ENCODE data around the gene MSRB2.

DNA sequence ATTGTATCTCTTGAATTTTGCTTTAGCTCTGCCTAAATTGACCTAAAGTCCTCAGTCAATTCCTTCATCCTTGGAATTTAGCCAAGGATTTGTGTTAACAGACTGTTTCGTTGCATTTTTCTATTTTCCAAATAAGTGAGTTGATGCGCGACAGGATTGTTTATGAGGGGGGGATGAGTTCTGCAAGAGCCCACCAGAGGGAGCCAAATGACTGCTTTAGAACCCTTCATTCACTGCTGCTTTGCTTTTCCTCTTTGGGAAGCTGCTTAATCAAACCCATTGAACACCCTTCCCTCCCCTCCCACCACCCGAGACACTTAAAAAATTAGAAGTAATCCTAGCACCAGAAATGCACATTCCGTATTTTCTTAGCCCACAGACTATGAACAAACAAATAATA is 63.0 kb downstream of the MSRB2 start:
- TF ChIP-seq, protein P1, sequence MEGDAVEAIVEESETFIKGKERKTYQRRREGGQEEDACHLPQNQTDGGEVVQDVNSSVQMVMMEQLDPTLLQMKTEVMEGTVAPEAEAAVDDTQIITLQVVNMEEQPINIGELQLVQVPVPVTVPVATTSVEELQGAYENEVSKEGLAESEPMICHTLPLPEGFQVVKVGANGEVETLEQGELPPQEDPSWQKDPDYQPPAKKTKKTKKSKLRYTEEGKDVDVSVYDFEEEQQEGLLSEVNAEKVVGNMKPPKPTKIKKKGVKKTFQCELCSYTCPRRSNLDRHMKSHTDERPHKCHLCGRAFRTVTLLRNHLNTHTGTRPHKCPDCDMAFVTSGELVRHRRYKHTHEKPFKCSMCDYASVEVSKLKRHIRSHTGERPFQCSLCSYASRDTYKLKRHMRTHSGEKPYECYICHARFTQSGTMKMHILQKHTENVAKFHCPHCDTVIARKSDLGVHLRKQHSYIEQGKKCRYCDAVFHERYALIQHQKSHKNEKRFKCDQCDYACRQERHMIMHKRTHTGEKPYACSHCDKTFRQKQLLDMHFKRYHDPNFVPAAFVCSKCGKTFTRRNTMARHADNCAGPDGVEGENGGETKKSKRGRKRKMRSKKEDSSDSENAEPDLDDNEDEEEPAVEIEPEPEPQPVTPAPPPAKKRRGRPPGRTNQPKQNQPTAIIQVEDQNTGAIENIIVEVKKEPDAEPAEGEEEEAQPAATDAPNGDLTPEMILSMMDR (conservative IDR thresholded peaks at IDR 0.05; ENCODE audit: low read depth, low read length): peak; percentile 89
- no peak for TF ChIP-seq NFE2L2 (IDR thresholded peaks at IDR 0.05; ENCODE audit: low read depth, low read length)
- no peak for TF ChIP-seq POLR2A (IDR thresholded peaks at IDR 0.05; ENCODE audit: low read depth, low read length)
- no peak for TF ChIP-seq CHD1 (IDR thresholded peaks at IDR 0.05; ENCODE audit: low read depth, low read length)
- TF ChIP-seq MAFK (IDR thresholded peaks at IDR 0.05; ENCODE audit: low read depth, low read length): no peak
- no peak for TF ChIP-seq FOS (IDR thresholded peaks at IDR 0.05; ENCODE audit: low read depth, low read length)
- TF ChIP-seq, protein P2, sequence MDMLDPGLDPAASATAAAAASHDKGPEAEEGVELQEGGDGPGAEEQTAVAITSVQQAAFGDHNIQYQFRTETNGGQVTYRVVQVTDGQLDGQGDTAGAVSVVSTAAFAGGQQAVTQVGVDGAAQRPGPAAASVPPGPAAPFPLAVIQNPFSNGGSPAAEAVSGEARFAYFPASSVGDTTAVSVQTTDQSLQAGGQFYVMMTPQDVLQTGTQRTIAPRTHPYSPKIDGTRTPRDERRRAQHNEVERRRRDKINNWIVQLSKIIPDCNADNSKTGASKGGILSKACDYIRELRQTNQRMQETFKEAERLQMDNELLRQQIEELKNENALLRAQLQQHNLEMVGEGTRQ (IDR thresholded peaks at IDR 0.05; ENCODE audit: low read depth, low read length): no peak
